Neural progenitor cell (in vitro differentiated cells): ENCODE results near the gene CLEC18C. TPM values are rescaled to one million over a fixed set of nuclear protein-coding genes. Genes with fewer than 3 reads are reported as not detected.
A peak's percentile ranks its signal among the peaks of the same experiment; 100 is the strongest.
"Not testable (repeated sequence)": the region's sequence is repeated elsewhere in the genome, so short reads cannot be mapped to it uniquely, and the experiment has no call there.

Source experiments
- DNase-seq: peaks from one replicate; pipeline ENCODE4 v3.0.0-alpha.2; 2016; ENCODE audit warnings: low spot score
- H2AFZ ChIP-seq: fragments of 200-600 bp; sonication (generic); replicated peaks from 2 replicates; pipeline ENCODE4 v1.6.1; 2016; ENCODE audit warnings: antibody characterized with exemption
- H3F3A ChIP-seq: fragments of 200-600 bp; sonication (generic); 2 replicates; pipeline ENCODE4 v1.6.1; 2016; ENCODE audit warnings: antibody characterized with exemption, low read depth
- H3K27ac ChIP-seq: fragments of 200-600 bp; sonication (generic); 2 replicates; pipeline ENCODE4 v1.5.1; 2016; ENCODE audit warnings: mild to moderate bottlenecking
- H3K27me3 ChIP-seq: fragments of 200-600 bp; sonication (generic); 2 replicates; pipeline ENCODE4 v1.6.1; 2016; ENCODE audit warnings: mild to moderate bottlenecking, moderate library complexity
- H3K36me3 ChIP-seq: fragments of 200-600 bp; sonication (generic); 2 replicates; pipeline ENCODE4 v1.5.1; 2016
- H3K4me1 ChIP-seq: fragments of 200-600 bp; sonication (generic); 2 replicates; pipeline ENCODE4 v1.6.1; 2016; ENCODE audit warnings: mixed run types
- H3K4me2 ChIP-seq: fragments of 200-600 bp; sonication (generic); 2 replicates; pipeline ENCODE4 v1.6.1; 2016
- H3K4me3 ChIP-seq: fragments of 200-600 bp; sonication (generic); 2 replicates; pipeline ENCODE4 v1.5.1; 2016
- H3K79me2 ChIP-seq: fragments of 200-600 bp; sonication (generic); 2 replicates; pipeline ENCODE4 v1.6.1; 2016; ENCODE audit warnings: low read depth
- H3K9ac ChIP-seq: fragments of 200-600 bp; sonication (generic); 2 replicates; pipeline ENCODE4 v1.6.1; 2016
- H3K9me3 ChIP-seq: fragments of 200-600 bp; sonication (generic); 2 replicates; pipeline ENCODE4 v1.5.1; 2016; ENCODE audit warnings: low read depth
- H4K20me1 ChIP-seq: fragments of 200-600 bp; sonication (generic); 2 replicates; pipeline ENCODE4 v1.6.1; 2016; ENCODE audit warnings: low read depth
- H3K27ac Mint-ChIP-seq: 3 replicates; pipeline ENCODE4 v1.8.0; 2021; ENCODE audit warnings: mixed read lengths
- H3K27me3 Mint-ChIP-seq: 2 replicates; pipeline ENCODE4 v1.8.0; 2022; ENCODE audit warnings: low read depth, mild to moderate bottlenecking, inconsistent platforms, moderate library complexity, mixed read lengths; ENCODE audit not compliant: insufficient read depth
- H3K36me3 Mint-ChIP-seq: 3 replicates; pipeline ENCODE4 v1.8.0; 2021; ENCODE audit warnings: mixed read lengths
- H3K4me1 Mint-ChIP-seq: 3 replicates; pipeline ENCODE4 v1.8.0; 2021; ENCODE audit warnings: mixed read lengths
- H3K4me3 Mint-ChIP-seq: 3 replicates; pipeline ENCODE4 v1.8.0; 2021; ENCODE audit warnings: mild to moderate bottlenecking, moderate library complexity, mixed read lengths
- H3K9me3 Mint-ChIP-seq: 3 replicates; pipeline ENCODE4 v1.8.0; 2020; ENCODE audit warnings: mixed read lengths
- EZH2 ChIP-seq: fragments of 200-600 bp; sonication (generic); IDR thresholded peaks from 2 replicates; pipeline ENCODE4 v1.6.1; 2017; ENCODE audit warnings: antibody characterized with exemption, mild to moderate bottlenecking, moderate library complexity
- EZH2phosphoT487 ChIP-seq: fragments of 200-600 bp; sonication (generic); IDR thresholded peaks from 2 replicates; pipeline ENCODE4 v1.6.1; 2017; ENCODE audit warnings: antibody characterized with exemption
- total RNA-seq: library from RNA; depleted of rRNA; stranded (reverse); fragments of >200 nt; gene quantifications from 2 replicates; pipeline ENCODE4 v1.2.3, GENCODE V29; 2015; ENCODE audit warnings: low replicate concordance
- TF ChIP-seq, protein P1 (sequence below): fragments of 200-600 bp; sonication (generic); IDR thresholded peaks from 2 replicates; pipeline ENCODE4 v1.5.1; 2017; ENCODE audit warnings: antibody characterized with exemption, mild to moderate bottlenecking

CLEC18C gene
- total RNA-seq, 1 donor from 2014 or later = 0.51 TPM

DNA sequence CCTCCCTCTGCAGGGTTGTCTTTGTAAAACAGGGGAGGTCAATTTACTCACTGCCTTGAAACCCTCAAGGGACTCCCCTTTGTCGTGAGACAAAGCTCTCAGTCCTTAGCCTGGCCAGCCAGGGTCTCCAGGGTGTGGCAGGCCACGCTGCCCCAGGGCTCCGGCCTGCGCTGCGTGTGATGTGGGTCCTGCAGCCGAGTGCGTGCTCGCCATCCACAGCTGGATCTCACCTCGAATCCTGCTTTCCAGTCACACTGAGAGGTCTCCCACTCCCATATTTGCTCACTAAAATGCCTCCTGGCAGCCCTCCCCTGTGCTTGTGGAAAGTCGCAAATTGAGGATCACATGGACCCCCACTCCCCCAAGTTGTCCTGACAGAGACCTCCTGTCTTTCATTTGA, 10.0 kb upstream of the CLEC18C start:
- Histone ChIP-seq H4K20me1 (peaks cover 4% of the 10 kb centered on the region), H3K4me3 (no peak overlapping the region), H3K9me3 (no peaks in the 10 kb centered on the region), H3K4me2 (no peak overlapping the region), H3K36me3 (no peaks in the 10 kb centered on the region), H3K9ac (peak overlapping the region; percentile 52), H3K79me2 (no peaks in the 10 kb centered on the region), H2AFZ (no peak overlapping the region), H3K27me3 (no peaks in the 10 kb centered on the region), H3K27ac (no peak overlapping the region), H3F3A (no peaks in the 10 kb centered on the region), H3K4me1 (peaks cover 4% of the 10 kb centered on the region)
- DNase-seq = peak; percentile 48
- peaks cover 15% of the 10 kb centered on the region for H3K27me3 Mint-ChIP-seq
- H3K27ac Mint-ChIP-seq = peak overlapping the region; percentile 7
- H3K4me3 Mint-ChIP-seq = no peak overlapping the region
- H3K9me3 Mint-ChIP-seq = no peaks in the 10 kb centered on the region
- TF ChIP-seq EZH2 = no peak
- no peak for TF ChIP-seq EZH2phosphoT487
- TF ChIP-seq, protein P1, sequence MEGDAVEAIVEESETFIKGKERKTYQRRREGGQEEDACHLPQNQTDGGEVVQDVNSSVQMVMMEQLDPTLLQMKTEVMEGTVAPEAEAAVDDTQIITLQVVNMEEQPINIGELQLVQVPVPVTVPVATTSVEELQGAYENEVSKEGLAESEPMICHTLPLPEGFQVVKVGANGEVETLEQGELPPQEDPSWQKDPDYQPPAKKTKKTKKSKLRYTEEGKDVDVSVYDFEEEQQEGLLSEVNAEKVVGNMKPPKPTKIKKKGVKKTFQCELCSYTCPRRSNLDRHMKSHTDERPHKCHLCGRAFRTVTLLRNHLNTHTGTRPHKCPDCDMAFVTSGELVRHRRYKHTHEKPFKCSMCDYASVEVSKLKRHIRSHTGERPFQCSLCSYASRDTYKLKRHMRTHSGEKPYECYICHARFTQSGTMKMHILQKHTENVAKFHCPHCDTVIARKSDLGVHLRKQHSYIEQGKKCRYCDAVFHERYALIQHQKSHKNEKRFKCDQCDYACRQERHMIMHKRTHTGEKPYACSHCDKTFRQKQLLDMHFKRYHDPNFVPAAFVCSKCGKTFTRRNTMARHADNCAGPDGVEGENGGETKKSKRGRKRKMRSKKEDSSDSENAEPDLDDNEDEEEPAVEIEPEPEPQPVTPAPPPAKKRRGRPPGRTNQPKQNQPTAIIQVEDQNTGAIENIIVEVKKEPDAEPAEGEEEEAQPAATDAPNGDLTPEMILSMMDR = no peak
- H3K4me1 Mint-ChIP-seq = peaks cover 4% of the 10 kb centered on the region
- no peaks in the 10 kb centered on the region for H3K36me3 Mint-ChIP-seq

DNA sequence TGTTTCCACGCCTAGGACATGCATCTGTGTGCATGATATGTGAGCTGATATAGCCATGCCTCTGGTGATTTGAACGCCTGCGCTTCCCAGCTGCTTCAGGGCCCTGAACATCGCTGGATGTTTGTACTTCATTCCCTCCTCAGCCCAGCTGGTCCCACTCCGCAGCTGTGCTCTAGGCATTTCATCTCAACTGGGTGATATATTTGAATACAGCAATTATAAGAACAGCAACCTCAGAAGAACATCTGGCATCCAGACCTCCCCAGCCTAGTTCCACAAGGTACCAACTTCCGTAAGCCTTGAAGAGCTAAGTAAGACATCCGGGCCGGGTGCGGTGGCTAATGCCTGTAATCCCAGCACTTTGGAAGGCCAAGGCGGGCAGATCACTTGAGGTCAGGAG, 6.9 kb upstream of the CLEC18C start:
- not testable (repeated sequence) for H3K79me2 ChIP-seq, H3K4me3 Mint-ChIP-seq, H3K27me3 ChIP-seq, H3F3A ChIP-seq, H3K4me2 ChIP-seq, H3K27ac ChIP-seq, H3K9me3 Mint-ChIP-seq, DNase-seq, H3K36me3 Mint-ChIP-seq, H3K4me1 Mint-ChIP-seq, H3K9ac ChIP-seq, H3K4me3 ChIP-seq, H3K9me3 ChIP-seq, H3K4me1 ChIP-seq, H4K20me1 ChIP-seq, H2AFZ ChIP-seq, H3K36me3 ChIP-seq, H3K27ac Mint-ChIP-seq
- H3K27me3 Mint-ChIP-seq = peaks cover 15% of the 10 kb centered on the region

DNA sequence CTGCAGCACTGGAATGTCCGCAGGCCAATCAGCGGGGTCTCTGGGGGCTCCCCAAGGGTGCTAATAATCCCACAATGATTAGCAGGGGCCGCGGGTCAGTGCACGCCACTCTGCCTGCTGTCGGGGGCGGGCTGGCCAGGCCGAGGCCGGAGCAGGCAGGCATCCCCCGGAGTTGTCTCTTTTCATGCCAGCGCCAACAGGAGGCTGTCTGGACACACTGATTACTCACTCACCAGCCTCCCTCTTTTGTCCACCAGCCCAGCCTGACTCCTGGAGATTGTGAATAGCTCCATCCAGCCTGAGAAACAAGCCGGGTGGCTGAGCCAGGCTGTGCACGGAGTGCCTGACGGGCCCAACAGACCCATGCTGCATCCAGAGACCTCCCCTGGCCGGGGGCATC, 329 bp downstream of the CLEC18C start:
- not testable (repeated sequence) for H3K36me3 ChIP-seq, H3K4me1 ChIP-seq, DNase-seq, H3K9me3 Mint-ChIP-seq, H3K36me3 Mint-ChIP-seq, H3F3A ChIP-seq, H3K4me3 Mint-ChIP-seq, H3K4me3 ChIP-seq, H2AFZ ChIP-seq, H3K27ac Mint-ChIP-seq, H3K4me1 Mint-ChIP-seq, H3K4me2 ChIP-seq, H3K27ac ChIP-seq, H3K27me3 Mint-ChIP-seq, H3K79me2 ChIP-seq, H3K9me3 ChIP-seq, H3K9ac ChIP-seq, H3K27me3 ChIP-seq, H4K20me1 ChIP-seq

DNA sequence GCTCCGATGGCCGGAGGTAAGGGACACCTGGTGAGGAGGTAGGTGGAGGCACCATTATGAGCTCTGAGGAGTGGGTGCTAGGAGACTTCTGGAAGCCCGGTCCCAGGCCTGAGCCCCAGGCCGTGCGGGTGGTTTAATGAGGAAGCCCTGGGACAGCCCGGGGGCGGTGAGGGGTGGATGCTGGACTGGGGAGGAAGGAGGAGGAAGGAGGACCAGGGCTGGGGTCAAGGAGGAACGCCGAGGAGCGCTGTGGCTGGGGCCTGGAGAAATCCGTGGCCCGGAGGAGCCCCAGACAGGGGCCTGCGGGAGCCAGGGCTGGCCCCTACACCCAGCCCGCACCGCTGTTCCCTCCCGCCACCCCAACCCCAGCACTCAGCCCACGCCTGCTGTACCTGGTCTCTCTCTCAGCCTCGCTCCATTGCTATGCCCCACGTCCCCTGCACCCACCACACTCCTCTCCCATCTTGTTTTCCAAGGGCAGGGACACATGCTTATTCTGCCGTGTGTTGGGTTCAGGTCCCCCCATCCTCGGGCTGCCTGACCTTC, 873 bp downstream of the CLEC18C start:
- H3K36me3 Mint-ChIP-seq, H3K27ac Mint-ChIP-seq, H3K27ac ChIP-seq, H3K9ac ChIP-seq, H3K4me2 ChIP-seq, H3K27me3 ChIP-seq, H3F3A ChIP-seq, H3K4me1 ChIP-seq, H3K79me2 ChIP-seq, H2AFZ ChIP-seq, H3K9me3 ChIP-seq, DNase-seq, H4K20me1 ChIP-seq, H3K4me1 Mint-ChIP-seq, H3K36me3 ChIP-seq, H3K4me3 ChIP-seq, H3K27me3 Mint-ChIP-seq, H3K4me3 Mint-ChIP-seq, H3K9me3 Mint-ChIP-seq: not testable (repeated sequence)

DNA sequence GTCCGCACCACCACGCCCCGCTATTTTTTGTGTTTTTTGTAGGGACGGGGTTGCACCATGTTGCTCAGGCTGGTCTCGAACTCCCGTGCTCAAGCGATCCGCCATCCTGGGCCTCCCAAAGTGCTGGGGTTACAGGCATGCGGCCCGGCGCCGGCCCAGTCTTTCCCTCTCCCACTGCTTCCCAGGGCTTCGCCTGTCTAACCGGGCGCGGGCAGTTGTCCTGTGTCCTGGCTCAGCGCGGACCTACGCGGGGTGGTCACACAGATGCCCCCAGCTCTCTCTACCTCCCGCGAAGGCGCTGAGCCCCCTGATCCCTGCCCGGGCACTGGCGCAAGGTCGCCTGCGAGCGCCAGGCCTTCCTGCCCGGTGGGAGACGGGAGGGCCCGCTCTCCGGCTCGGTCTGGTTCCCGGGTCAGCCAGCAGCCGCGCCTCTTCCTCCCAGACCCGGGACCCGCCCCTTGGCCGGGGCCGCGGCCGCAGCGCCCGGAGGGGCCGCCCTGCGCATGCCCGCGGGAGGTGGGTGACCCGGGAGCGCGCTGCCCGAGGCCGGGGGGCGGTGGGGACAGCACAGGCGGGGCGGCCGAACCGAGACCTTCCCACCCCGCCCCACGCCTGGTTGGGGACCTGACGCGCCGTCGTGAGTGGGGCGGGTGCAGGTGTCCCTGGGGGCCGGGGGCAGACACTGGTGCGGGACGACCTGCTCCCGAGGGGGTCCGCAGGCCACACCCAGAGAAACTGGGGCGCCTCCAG, 14.4 kb downstream of the CLEC18C start:
- not testable (repeated sequence) for H3F3A ChIP-seq, H3K9ac ChIP-seq, H4K20me1 ChIP-seq, H3K9me3 Mint-ChIP-seq, H3K79me2 ChIP-seq, H3K4me3 Mint-ChIP-seq, H3K36me3 Mint-ChIP-seq, H3K27ac ChIP-seq, H3K27me3 ChIP-seq, H3K27ac Mint-ChIP-seq, H3K27me3 Mint-ChIP-seq, DNase-seq, H3K36me3 ChIP-seq, H3K4me1 Mint-ChIP-seq, H3K9me3 ChIP-seq, H3K4me1 ChIP-seq
- Histone ChIP-seq H3K4me3 (peak overlapping the region; percentile 44), H2AFZ (peak overlapping the region; percentile 73), H3K4me2 (peak overlapping the region; percentile 58)

DNA sequence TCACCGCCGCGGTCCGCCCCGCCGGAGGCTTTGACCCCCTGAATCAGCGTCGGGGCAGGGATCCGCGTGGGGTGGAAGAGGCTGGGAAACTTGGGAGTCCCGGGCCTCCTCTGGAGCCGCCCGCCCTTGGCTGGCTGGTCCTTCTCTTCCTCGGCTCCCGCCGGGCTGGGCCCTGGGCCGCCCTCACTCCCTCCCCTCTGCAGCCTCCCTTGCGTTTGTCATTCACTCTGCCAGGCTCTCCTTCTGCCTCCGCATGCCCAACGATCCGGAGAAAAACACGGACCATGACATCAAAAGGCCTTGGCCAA, 15.0 kb downstream of the CLEC18C start:
- Histone ChIP-seq H3K4me3 (peak overlapping the region; percentile 44), H2AFZ (peak overlapping the region; percentile 73), H3K4me2 (peak overlapping the region; percentile 58)
- H3K27me3 ChIP-seq, H3K9ac ChIP-seq, H3K9me3 ChIP-seq, H3K27me3 Mint-ChIP-seq, H3K4me3 Mint-ChIP-seq, H3K9me3 Mint-ChIP-seq, H3K4me1 ChIP-seq, H4K20me1 ChIP-seq, H3K79me2 ChIP-seq, H3F3A ChIP-seq, H3K27ac Mint-ChIP-seq, H3K4me1 Mint-ChIP-seq, H3K27ac ChIP-seq, DNase-seq, H3K36me3 Mint-ChIP-seq, H3K36me3 ChIP-seq: not testable (repeated sequence)

DNA sequence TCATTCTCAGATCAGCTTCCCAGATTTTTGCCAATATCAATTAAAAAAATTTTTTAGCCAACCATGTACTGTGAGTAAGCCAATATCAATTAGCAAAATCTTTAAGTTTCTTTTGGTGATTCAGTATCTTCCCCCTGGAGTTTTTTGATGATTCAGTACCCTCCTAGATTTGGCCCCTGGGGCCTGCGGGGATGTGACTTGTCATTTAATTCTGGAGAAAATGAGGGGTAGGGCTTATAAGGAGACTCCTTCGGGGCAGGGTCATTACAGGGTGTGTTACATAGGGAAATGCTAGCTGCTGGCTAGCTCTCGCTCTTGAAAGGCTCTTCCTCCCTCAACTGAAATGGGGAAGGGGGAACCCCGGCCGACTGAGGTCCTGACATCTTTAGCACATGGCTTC, 17.0 kb downstream of the CLEC18C start:
- H3K27ac Mint-ChIP-seq, H3K27me3 Mint-ChIP-seq, H3K9me3 ChIP-seq, H3K79me2 ChIP-seq, H3K36me3 Mint-ChIP-seq, H3K4me3 ChIP-seq, H3K4me1 Mint-ChIP-seq, H3K27me3 ChIP-seq, H3K9ac ChIP-seq, H3K4me3 Mint-ChIP-seq, DNase-seq, H2AFZ ChIP-seq, H3K4me1 ChIP-seq, H3F3A ChIP-seq, H4K20me1 ChIP-seq, H3K4me2 ChIP-seq, H3K36me3 ChIP-seq, H3K27ac ChIP-seq, H3K9me3 Mint-ChIP-seq: not testable (repeated sequence)
